ENCODE data around the gene PID1.

Gene PID1

GRCh38 chr2:229270551-229271410, at the start of gene PID1:
Gene PID1, minus strand, starts transcription at chr2:229271287. Its CDS starts 244 bp downstream, at chr2:229271043.
- peak; percentile 38 for DNase-seq

- no peak for DNase-seq
These were observed 48.5 kb upstream of the PID1 start for GRCh38 chr2:229319558-229319957.

DNA sequence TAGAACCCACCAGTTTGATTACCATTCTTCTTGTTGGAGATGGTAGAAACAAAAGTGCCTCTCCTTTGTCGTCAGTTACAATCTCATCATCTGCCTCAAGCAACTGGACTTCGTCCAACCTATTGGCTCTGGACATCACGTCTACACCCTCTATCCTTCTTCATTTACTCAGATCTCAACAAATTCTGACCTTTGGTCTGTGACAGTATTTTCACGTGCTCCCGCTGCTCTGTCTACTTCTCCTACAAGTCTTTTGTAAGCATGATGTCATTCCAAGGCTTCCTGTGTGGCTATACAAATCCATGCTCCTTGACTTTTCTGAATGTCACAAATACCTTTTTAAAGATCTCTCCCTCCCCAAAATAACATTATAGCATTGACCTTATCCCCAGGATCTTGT, 43.0 kb upstream of the PID1 start:
- no peak for DNase-seq

DNA sequence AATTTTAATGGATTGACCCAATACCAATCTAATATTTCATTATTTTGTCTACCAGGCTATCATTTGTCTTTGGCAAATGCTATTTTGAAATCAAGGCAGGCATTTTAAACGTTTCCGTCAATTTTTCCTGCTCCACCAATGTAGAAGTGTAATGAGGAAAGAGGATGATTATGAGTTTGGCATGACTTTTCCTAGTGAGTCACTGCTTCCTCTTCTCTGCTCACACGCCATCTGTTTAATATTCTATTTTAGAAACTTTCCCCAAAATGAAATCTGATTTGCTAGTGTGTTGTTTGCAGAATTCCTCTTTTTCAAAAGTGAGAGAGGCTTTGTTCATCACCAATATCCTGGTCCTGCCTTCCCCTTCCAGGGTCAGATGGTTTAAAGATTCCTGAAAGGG, 42.5 kb upstream of the PID1 start:
- no peak for DNase-seq

DNA sequence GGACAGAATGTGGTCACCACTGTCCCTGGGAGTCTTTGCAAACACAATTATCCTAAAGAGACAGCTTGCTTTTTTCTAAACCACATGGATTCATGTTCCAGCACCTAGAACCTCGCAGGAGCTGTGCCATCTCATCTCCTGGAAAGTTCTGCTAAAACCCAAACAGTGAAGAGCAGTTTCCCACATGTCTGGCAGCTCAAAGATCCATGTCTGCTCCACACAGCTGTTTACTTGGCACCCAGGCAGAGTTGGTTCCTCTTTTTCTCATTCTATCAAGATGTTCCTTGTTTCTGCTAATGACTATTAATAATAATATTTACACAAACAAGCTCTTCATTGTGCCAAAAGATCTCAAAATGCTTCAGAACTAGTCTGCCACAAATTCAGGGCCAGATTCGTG, 30.1 kb upstream of the PID1 start:
- no peak for DNase-seq

GRCh38 chr2:229300790-229301189, 29.7 kb upstream of the PID1 start:
- no peak for DNase-seq

DNA sequence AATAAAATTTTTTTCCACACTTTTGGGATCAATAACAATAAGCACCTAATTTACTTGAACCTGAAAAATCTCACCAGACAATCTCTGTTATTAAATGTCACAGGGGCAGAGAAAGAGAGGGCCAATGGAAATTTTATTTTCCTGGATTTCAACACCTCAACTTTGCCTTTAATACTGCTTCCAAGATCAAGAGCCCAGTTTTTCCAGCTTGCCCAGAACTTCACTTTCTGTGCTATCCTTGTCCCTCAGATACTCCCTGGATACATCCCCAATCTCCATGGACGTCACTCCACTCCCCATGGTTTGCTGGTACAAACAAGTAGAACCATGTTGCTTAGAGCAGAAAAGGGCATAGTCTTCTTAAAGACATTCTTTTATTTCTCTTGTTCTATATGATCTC, 29.3 kb upstream of the PID1 start:
- DNase-seq = no peak

GRCh38 chr2:229297247-229297646, 26.2 kb upstream of the PID1 start:
- DNase-seq = no peak

DNA sequence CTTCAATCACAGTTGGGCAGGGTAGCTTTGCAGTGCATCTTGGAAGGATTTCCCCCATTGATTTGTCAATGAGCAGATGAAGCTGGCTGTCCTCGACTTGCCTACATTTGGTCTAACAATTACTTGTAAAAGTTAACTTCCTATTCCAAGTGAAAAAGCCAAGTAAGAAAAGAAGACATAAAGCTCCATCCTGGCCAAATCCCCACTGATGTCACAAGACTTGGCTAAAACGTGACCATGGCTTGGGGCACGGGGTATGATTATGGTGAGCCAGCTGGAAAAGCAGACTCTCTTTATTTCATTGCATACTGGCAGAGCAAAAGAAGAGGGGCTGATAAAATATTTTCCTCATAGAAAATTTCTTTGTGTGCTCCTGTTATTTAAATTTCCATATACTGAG, 25.4 kb upstream of the PID1 start:
- DNase-seq = no peak

- no peak for DNase-seq
These were observed 24.9 kb upstream of the PID1 start for GRCh38 chr2:229296016-229296415.

GRCh38 chr2:229287823-229288222, 16.7 kb upstream of the PID1 start:
- no peak for DNase-seq

- no peak for DNase-seq
These were observed 11.9 kb upstream of the PID1 start for GRCh38 chr2:229282758-229283546.

GRCh38 chr2:229279516-229279915, 8.4 kb upstream of the PID1 start:
- DNase-seq = no peak

- no peak for DNase-seq
These were observed 4.4 kb upstream of the PID1 start for GRCh38 chr2:229275506-229275905.

DNA sequence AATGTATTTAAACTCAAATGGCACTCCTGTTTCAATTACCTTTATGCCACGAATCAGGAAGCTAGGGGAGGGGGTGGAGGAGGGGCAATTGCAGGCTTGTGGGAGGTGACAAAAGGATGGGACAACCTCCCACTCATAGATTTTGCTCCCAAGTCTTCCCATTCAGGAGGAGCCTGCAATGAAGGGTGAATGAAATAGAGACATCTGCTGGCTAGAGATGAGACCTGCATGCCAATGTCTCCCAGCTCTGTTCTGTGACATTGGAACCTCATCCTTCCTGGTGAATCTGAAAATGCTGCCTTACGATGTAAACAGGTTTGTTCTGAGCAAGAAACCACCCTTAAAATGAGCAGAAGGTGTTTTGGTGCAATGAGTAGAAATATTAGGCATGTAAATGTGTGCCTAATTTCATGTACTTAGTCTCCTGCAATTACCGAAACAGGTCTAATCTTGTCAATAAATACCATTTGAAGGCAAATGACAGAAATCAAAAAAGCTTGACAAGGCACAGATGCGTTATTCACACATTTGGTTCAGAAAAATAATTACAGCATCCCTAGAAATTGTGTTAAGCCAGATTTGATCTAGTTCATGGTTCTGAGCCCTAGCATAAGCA, 2.7 kb upstream of the PID1 start:
- peak; percentile 80 for DNase-seq

DNA sequence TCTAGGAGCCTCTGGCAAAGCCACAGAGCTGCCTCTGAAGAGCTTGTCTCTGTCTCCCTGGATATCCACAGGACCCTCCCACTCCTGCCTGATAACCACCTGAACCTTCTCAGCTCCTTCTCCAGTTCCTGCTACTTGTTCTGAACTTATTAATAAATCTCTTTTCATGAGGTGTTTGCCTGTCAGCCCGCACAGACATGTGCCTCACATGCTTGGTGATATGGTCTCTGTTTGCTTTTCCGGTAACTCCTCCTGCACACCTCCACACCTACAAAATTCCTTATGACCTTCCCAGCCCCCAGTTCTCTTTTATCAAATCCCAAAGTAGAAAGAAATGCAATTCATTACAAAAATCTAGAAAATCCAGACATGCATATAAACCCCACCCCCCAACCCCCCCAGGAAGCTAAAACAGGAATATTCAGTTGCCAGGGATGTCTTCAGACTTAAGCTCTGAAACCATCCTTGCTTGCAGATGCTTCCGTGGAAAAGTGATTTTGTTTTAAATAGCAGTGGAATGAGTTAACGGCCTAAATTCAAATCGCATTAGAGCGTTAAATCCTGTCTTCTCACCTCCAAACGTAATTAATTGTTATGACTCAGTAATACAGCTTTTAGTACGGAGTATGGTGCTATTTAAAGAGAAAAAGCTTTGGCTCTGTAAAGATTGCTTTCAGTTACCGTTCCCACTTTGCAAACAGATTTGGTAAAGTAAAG, 2.1 kb upstream of the PID1 start:
- DNase-seq = no peak

DNA sequence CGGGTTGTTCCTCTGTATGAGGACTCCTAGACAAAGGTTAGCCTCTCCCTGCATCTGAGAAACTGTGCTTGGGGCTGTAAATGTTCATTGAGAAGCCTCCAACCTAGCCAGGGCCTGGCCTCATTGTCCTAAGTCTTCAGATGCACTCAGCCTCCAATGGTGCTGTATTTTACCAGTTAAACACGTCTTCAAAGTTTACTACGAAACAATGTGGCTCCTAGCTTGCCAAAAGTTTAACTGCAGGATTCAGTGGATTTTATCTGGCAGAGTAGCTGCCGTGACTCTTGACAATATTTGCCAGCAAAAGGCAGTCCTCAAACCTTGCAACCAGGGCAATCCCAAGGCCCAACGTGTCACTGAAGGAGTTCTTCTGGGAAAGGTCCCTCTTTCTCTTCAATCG, 1.1 kb downstream of the PID1 start:
- no peak for DNase-seq

GRCh38 chr2:229269146-229269545, 1.9 kb downstream of the PID1 start:
- no peak for DNase-seq

- DNase-seq = no peak
These were observed 2.5 kb downstream of the PID1 start for GRCh38 chr2:229268626-229269025.

DNA sequence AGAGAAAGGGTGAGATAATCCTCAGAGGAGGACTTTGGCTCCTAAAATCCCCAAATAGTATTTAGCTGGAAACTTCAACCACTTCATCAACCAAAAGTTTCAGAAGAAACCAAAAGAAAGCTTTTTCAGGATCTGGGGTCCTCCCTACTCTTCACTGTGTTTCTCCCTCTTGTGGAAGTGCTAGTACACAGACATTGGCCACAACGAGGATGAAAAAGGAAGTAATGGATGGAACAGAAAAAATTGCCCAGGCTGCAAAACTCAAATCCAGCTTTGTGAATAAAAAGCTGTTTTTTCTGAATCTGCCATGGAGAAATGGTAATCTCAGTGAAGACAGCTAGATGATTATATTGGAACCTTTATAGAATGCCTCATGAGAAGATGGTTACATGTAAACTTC, 4.0 kb downstream of the PID1 start:
- no peak for DNase-seq

DNA sequence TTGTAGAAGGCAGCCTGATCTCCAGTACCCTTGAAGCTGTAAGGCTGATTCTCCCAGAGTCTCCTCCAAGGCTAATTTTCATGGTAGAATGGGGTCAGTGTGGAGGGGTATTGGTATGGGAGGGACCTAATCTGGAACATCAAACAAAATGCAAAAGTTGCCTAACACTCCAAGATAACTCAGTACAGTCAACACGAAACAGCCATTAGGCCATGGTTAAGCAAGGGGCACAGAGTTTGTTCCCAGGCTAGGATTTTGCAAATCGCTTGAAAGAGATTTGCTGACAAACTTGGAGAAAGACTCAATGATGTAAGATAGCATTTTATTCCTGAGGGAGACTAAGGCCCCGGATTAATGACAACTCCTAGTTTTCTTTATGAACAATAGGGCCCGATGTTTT, 5.4 kb downstream of the PID1 start:
- DNase-seq = no peak

GRCh38 chr2:229261599-229261998, 9.5 kb downstream of the PID1 start:
- DNase-seq = no peak

- DNase-seq = no peak
These were observed 10.0 kb downstream of the PID1 start for GRCh38 chr2:229261076-229261475.
